Right atrium auricular region (tissue), 2 donors: Measurements from ENCODE around the gene NR2F2. TPM values are rescaled to one million over a fixed set of nuclear protein-coding genes. Genes with fewer than 3 reads are reported as not detected.

Experiments used
- DNase-seq: peaks from one replicate; pipeline ENCODE4 v3.0.0-alpha.2; 2019; ENCODE audit warnings: low spot score
- H3K27ac ChIP-seq, 2 donors: fragments of 200-600 bp; sonication (generic); 1 replicate in 1 of 2; 2 replicates in 1 of 2; pipeline ENCODE4 v1.5.1; 2016 to 2019
- H3K27me3 ChIP-seq, 2 donors: fragments of 200-600 bp; sonication (generic); one replicate each; pipeline versions ENCODE4 v1.5.1 to v1.6.0; 2017 to 2019
- H3K36me3 ChIP-seq: fragments of 200-600 bp; sonication (generic); one replicate; pipeline ENCODE4 v1.5.1; 2016
- H3K4me1 ChIP-seq, 2 donors: fragments of 200-600 bp; sonication (generic); one replicate each; pipeline versions ENCODE4 v1.5.1 to v1.6.0; 2017 to 2019
- H3K4me3 ChIP-seq, 2 donors: fragments of 200-600 bp; sonication (generic); 1 replicate in 1 of 2; 2 replicates in 1 of 2; pipeline ENCODE4 v1.5.1; 2017 to 2019; ENCODE audit warnings: mild to moderate bottlenecking in 1 of 2, moderate library complexity in 1 of 2
- H3K9me3 ChIP-seq, 2 donors: fragments of 200-600 bp; sonication (generic); one replicate each; pipeline ENCODE4 v1.5.1; 2019
- total RNA-seq, 2 donors: library from RNA; depleted of rRNA; stranded (reverse); fragments of >200 nt; gene quantifications; one replicate each; pipeline ENCODE4 v1.1.0, GENCODE V29; 2016
- TF ChIP-seq, protein P1 (sequence below), 2 donors: fragments of 200-600 bp; sonication (generic); IDR thresholded peaks; one replicate each; pipeline ENCODE4 v1.5.1; 2019; ENCODE audit warnings: antibody characterized with exemption in 2 of 2

Gene NR2F2
- total RNA-seq, 2 donors from 2014 or later: 25.0 to 26.7 TPM

DNA sequence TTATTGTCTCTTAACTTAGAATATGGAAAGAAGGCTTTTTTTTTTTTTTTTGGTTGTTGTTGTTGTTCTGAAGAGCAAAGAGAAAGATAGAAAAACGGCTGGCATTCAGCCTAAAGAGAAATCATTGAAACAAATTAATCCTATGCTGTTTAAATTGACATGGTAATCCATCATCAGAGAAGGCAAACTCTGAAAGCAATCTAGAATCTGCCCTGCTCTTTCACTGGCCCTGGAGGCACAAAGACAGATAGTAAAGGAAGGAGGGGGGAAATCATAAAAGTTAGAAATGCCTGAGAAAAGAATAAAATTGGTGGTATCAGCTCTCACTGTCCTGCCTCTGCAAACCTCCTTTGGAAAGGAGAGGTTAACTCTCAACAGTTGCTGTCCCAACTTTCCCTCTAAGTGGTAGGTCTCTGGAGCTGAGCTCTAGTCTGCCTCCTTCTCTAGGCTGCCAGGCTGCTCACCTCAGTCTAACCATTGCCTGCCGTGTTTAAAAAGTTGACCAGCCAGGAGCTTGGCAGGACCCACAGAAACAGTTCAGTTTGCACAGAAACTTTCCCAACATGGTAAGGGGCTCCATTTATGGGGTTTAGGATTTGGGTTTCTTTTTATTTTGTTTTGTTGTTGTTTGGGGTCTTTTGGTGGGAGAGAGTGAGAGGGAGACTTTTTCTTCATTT lies 13.4 kb upstream of the NR2F2 start:
- Histone ChIP-seq H3K4me3 (peak overlapping the region in 1 of 2 donors; percentile 20), H3K36me3 (no peaks in the 10 kb centered on the region), H3K9me3 (no peaks in the 10 kb centered on the region), H3K27ac (peak overlapping the region; percentile 94 to 95), H3K27me3 (no peaks in the 10 kb centered on the region), H3K4me1 (peaks cover 0 to 14% of the 10 kb centered on the region in 2 donors)
- TF ChIP-seq, protein P1, sequence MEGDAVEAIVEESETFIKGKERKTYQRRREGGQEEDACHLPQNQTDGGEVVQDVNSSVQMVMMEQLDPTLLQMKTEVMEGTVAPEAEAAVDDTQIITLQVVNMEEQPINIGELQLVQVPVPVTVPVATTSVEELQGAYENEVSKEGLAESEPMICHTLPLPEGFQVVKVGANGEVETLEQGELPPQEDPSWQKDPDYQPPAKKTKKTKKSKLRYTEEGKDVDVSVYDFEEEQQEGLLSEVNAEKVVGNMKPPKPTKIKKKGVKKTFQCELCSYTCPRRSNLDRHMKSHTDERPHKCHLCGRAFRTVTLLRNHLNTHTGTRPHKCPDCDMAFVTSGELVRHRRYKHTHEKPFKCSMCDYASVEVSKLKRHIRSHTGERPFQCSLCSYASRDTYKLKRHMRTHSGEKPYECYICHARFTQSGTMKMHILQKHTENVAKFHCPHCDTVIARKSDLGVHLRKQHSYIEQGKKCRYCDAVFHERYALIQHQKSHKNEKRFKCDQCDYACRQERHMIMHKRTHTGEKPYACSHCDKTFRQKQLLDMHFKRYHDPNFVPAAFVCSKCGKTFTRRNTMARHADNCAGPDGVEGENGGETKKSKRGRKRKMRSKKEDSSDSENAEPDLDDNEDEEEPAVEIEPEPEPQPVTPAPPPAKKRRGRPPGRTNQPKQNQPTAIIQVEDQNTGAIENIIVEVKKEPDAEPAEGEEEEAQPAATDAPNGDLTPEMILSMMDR (IDR thresholded peaks at IDR 0.05): no peak
- no peak for DNase-seq

DNA sequence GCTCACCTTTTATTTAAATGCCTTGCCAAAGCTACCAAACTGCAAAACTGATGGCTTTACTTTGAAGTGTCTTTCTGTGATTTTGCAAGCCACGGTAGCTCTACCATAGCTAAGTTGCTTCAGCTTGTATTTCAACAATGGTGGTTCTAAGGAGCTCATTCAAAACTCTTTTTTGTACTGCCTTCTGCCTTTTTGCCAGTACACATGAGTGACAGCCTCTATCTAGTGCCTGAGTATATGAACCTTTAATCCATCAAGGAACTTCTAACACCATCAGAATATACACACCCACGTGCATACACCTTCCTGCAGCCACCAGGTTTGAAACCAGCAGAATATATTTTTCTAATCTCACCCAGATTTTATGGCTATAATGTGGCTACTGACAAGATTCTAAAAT lies 10.4 kb upstream of the NR2F2 start:
- no peak for DNase-seq
- peak overlapping the region; percentile 94 to 95 for H3K27ac ChIP-seq
- no peaks in the 10 kb centered on the region for H3K36me3 ChIP-seq
- H3K4me1 ChIP-seq: peaks cover 0 to 22% of the 10 kb centered on the region in 2 donors
- no peaks in the 10 kb centered on the region for H3K9me3 ChIP-seq
- peak overlapping the region in 1 of 2 donors; percentile 9 for H3K4me3 ChIP-seq
- no peaks in the 10 kb centered on the region for H3K27me3 ChIP-seq
- TF ChIP-seq, protein P1 (IDR thresholded peaks at IDR 0.05): no peak

DNA sequence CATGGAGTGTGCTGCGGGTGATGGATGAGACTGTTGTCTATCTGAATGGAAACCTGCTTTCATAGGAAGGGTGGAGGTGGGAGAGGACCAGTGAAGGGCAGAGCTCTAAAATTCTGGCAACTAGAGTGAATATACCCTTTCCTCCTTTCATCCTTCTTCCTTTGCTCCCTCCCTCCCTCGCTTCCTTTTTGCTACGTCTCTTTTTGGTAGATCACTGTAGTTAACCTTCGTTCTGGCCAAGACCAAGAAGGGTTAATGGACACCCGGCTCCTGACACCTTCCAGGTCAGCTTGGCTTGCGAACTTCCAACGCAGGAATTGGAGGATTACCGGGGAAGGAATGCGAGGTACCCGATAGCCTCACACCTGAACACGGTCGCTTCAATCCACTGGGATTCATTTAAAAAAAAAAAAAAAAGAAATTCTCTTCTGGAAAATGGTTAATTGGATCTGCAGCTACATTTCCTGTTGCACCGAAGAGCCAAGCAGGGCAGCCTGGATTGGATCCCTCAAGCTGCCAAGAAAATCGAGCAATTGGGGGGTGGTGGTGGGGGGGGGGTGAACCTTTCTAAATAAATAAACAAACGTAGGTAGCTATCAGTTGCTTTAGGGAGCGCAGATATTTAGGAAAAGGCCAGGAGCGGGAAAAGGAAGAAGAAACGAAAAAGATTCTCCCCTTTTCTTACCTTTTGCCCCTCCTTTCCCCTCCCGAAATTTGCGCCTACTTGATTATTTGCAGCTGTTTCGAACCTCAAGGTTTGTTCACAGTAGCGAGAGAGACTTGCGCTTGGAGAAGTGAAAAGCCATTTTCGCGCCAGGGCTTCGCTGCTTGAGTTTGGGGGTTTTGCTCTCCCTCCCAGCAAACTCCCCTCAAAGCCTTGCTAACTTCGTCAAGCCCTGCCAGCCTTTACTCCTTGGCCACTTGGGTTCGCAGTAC lies 9.5 kb upstream of the NR2F2 start:
- TF ChIP-seq, protein P1 (IDR thresholded peaks at IDR 0.05): no peak
- H3K4me3 ChIP-seq: peak overlapping the region; percentile 46 to 70
- H3K9me3 ChIP-seq: no peaks in the 10 kb centered on the region
- peak; percentile 62 for DNase-seq
- H3K27ac ChIP-seq: peak overlapping the region; percentile 94 to 95
- no peaks in the 10 kb centered on the region for H3K36me3 ChIP-seq
- H3K4me1 ChIP-seq: peaks cover 0 to 19% of the 10 kb centered on the region in 2 donors
- H3K27me3 ChIP-seq: no peaks in the 10 kb centered on the region

DNA sequence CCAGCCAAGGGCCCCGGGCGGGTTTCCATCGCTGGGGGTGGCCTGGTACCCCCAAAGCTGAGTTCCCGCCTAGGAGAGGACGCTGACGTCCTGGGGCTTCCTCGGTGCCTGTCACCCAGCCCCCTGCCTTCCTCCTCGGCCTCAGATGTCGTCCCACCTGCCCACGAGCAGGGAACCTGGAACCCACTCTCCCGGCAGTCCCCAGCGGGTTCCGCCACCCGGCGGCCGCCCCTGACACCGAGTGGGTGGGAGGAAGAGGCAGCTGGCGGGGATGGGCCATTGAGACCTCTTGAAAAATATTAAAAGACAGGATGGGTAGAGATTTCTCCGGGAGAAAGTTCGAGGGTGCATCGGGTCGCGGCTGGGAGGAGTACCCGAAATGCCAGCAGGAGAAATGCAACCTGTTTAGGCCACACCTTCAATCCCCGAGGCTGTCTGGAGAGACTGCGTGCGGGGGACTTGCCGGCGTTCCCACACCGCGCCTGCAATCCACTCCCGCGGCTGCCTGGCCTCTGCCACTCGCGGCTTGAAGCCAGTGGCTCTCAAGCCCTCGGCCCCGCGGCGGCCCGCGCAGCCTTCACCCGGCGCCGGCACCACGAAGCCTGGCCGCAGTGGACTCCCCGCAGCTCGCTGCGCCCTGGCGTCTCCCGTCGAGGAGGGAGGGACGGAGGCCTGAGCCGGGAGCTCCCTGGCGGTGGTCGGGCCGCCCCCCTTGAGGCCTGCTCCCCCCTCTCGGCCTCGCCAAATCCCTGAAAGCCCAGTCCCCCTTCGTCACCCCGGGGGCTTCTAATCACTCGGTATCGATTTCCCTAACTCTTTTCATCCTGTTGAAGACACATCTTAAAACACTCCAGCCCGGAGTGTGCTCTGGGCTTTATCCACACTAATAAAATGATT lies 8.6 kb upstream of the NR2F2 start:
- Histone ChIP-seq H3K4me1 (peaks cover 0 to 16% of the 10 kb centered on the region in 2 donors), H3K9me3 (no peaks in the 10 kb centered on the region), H3K4me3 (peak overlapping the region; percentile 46 to 70), H3K36me3 (no peaks in the 10 kb centered on the region), H3K27ac (peak overlapping the region; percentile 94 to 95), H3K27me3 (no peaks in the 10 kb centered on the region)
- TF ChIP-seq, protein P1 (IDR thresholded peaks at IDR 0.05): peak in 1 of 2 donors; percentile 51
- DNase-seq: no peak

DNA sequence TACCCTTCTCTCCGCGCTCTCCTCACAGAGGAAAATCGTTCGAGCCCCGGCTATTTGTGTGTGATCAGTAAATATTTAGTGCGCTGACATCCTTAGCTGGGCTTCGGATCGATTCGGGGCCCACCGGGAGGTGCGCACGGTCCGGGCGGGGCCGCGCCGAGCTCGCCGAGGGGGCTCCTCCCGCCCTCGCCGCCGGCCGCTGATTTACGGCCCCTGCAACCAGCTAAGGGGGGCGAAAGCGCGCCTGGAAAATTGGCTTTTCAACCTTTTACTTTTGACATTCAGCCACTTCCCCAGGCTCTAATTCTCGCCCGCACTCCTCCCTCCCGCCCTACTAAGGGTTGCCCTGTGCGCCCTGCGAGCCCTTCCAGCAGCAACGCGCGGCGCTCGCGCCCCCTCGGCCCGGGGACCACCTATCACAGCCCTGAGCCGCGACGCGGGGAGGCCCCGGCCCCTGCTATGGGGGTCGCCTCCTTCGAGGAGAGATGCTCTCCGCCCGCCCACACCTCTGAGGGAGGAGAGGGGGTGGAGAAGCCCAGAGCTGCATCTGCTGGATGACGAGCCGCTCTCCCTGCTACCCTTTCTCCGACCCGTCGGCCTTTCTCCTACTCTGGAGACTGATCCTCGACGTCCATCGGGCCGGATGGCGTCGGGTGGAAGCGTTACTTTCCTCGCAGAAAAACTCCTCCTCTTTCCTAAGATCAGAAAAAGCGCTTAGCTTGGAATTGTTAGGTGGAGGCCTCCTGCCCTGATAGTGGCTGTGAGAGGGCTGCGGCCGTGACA lies 7.8 kb upstream of the NR2F2 start:
- peak overlapping the region; percentile 94 to 95 for H3K27ac ChIP-seq
- TF ChIP-seq, protein P1 (IDR thresholded peaks at IDR 0.05): no peak
- no peak for DNase-seq
- peak overlapping the region; percentile 46 to 70 for H3K4me3 ChIP-seq
- no peaks in the 10 kb centered on the region for H3K9me3 ChIP-seq
- H3K36me3 ChIP-seq: no peaks in the 10 kb centered on the region
- no peaks in the 10 kb centered on the region for H3K27me3 ChIP-seq
- H3K4me1 ChIP-seq: peaks cover 0 to 21% of the 10 kb centered on the region in 2 donors
